ACC112 (cell line): ENCODE data around the gene ZNF564.
A peak's percentile ranks its signal among the peaks of the same experiment; 100 is the strongest.
"Not testable (repeated sequence)": the region's sequence is repeated elsewhere in the genome, so short reads cannot be mapped to it uniquely, and the experiment has no call there.

Experiments
- H2AFZ ChIP-seq: fragments of 200-600 bp; sonication (generic); one replicate; pipeline ENCODE4 v1.6.0; 2017; ENCODE audit warnings: antibody characterized with exemption, low read length; ENCODE audit not compliant: unreplicated experiment
- H3K27ac ChIP-seq: fragments of 200-600 bp; sonication (generic); 2 replicates; pipeline ENCODE4 v1.5.1; 2014; ENCODE audit warnings: low read depth, mild to moderate bottlenecking, antibody characterized with exemption, low read length, moderate library complexity
- H3K27me3 ChIP-seq: fragments of 200-600 bp; sonication (generic); 2 replicates; pipeline ENCODE4 v1.6.1; 2014; ENCODE audit warnings: mild to moderate bottlenecking, antibody characterized with exemption, low read length, moderate library complexity, mixed read lengths; ENCODE audit not compliant: insufficient read depth
- H3K36me3 ChIP-seq: fragments of 200-600 bp; sonication (generic); 2 replicates; pipeline ENCODE4 v1.6.1; 2016; ENCODE audit warnings: mild to moderate bottlenecking, antibody characterized with exemption, low read length, moderate library complexity, mixed read lengths; ENCODE audit not compliant: insufficient read depth
- H3K4me1 ChIP-seq: fragments of 200-600 bp; sonication (generic); one replicate; pipeline ENCODE4 v1.6.1; 2016; ENCODE audit warnings: low read length, mixed read lengths; ENCODE audit not compliant: insufficient read depth, unreplicated experiment, control insufficient read depth
- H3K4me3 ChIP-seq: fragments of 200-600 bp; sonication (generic); 2 replicates; pipeline ENCODE4 v1.5.1; 2014; ENCODE audit warnings: mild to moderate bottlenecking, low read depth, low read length
- H3K79me2 ChIP-seq: fragments of 200-600 bp; sonication (generic); one replicate; pipeline ENCODE4 v1.6.0; 2016; ENCODE audit warnings: low read length; ENCODE audit not compliant: control insufficient read depth, unreplicated experiment, insufficient read depth

ZNF564 gene

GRCh38 chr19:12551060-12551832 is at the start of gene ZNF564:
TSS of gene ZNF564 (minus strand) at chr19:12551482. CDS start at chr19:12551332, 150 bp downstream.
- H3K4me1 ChIP-seq, result peaks cover 6% of the 10 kb centered on the region
- no peaks in the 10 kb centered on the region for H3K27me3 ChIP-seq
- H3K27ac ChIP-seq, result peak within 1 kb of the TSS; percentile 91
- peak within 1 kb of the TSS; percentile 98 for H3K4me3 ChIP-seq
- H2AFZ ChIP-seq, result peak within 1 kb of the TSS; percentile 97
- H3K79me2 ChIP-seq, result peaks cover 23% of the 10 kb centered on the region
- peaks cover 5% of the 10 kb centered on the region; the same call in 1 of the 2 replicates for H3K36me3 ChIP-seq

DNA sequence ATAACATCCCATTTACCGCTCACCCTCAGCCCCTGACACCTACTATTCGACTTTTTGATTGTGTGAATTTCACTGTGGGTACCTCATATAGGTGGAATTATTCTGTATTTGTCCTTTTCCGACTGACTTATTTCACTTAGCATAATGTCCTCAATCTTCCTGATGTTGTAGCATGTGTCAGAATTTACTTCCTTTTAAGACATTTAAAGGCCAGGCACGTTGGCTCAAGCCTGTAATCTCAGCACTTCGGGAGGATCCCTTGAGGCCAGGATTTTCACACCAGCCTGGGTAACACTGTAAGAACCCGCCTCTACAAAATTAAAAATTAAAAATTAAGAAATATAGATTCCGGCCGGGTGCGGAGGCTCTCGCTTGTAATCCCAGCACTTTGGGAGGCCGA is 46.3 kb upstream of the ZNF564 start:
- no peaks in the 10 kb centered on the region for H3K79me2 ChIP-seq
- H3K4me3 ChIP-seq, result no peak overlapping the region
- H3K27ac ChIP-seq, result no peak overlapping the region
- H3K4me1 ChIP-seq, result no peaks in the 10 kb centered on the region
- H2AFZ ChIP-seq, result no peak overlapping the region
- no peaks in the 10 kb centered on the region for H3K27me3 ChIP-seq
- H3K36me3 ChIP-seq, result no peaks in the 10 kb centered on the region

GRCh38 chr19:12596927-12597548 is 45.8 kb upstream of the ZNF564 start:
- no peak overlapping the region for H3K27ac ChIP-seq
- no peak overlapping the region for H3K4me3 ChIP-seq
- no peaks in the 10 kb centered on the region for H3K79me2 ChIP-seq

DNA sequence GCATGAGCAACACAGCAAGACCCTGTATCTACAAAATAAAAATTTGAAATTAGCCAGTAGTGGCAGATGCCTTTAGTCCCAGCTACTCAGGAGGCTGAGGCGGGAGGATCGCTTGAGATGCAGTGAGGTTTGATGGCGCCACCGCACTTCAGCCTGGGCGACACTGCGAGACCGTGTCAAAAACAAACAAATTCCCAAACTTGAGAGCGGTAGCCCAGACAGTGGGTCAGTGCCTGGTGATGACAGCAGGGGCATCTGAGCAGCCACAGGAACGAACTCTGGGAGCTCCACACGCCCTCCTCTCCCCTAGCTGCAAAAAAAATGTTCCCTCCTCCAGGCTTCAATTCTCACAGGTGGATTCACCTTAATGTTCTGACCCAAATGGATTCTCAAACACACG is 45.2 kb upstream of the ZNF564 start:
- H2AFZ ChIP-seq, result no peak overlapping the region
- no peaks in the 10 kb centered on the region for H3K36me3 ChIP-seq
- H3K27me3 ChIP-seq, result no peaks in the 10 kb centered on the region
- H3K27ac ChIP-seq, result no peak overlapping the region
- no peaks in the 10 kb centered on the region for H3K4me1 ChIP-seq
- no peaks in the 10 kb centered on the region for H3K79me2 ChIP-seq
- no peak overlapping the region for H3K4me3 ChIP-seq

More at GRCh38 chr19:12596927-12597548, 45.8 kb upstream of the ZNF564 start:
- Histone ChIP-seq H2AFZ (no peak overlapping the region), H3K36me3 (no peaks in the 10 kb centered on the region), H3K4me1 (no peaks in the 10 kb centered on the region), H3K27me3 (no peaks in the 10 kb centered on the region)

DNA sequence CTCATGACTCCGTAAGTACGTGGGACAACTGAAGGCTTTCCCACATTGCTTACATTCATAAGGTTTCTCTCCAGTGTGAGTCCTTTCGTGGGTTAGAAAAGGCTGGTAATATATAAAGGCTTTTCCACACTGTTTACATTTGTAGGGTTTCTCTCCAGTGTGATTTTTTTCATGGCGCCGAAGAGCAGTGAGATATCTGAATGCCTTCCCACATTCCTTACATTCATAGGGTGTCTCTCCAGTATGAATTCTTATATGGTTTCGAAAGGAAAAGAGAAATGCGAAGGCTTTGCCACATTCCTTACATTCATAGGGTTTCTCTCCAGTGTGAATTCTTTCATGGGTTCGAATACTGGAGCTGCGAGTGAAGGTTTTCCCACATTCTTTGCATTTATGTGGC is 29.8 kb upstream of the ZNF564 start:
- Histone ChIP-seq H3K79me2 (no peaks in the 10 kb centered on the region), H3K27ac (no peak overlapping the region), H3K27me3 (no peaks in the 10 kb centered on the region), H3K36me3 (peaks cover 31% of the 10 kb centered on the region), H3K4me3 (no peak overlapping the region), H3K4me1 (no peaks in the 10 kb centered on the region), H2AFZ (no peak overlapping the region)

GRCh38 chr19:12580180-12580694 is 29.0 kb upstream of the ZNF564 start:
- peaks cover 31% of the 10 kb centered on the region for H3K36me3 ChIP-seq
- no peak overlapping the region for H3K27ac ChIP-seq
- no peaks in the 10 kb centered on the region for H3K27me3 ChIP-seq
- H3K4me1 ChIP-seq, result no peaks in the 10 kb centered on the region
- no peak overlapping the region for H2AFZ ChIP-seq
- no peak overlapping the region for H3K4me3 ChIP-seq
- H3K79me2 ChIP-seq, result no peaks in the 10 kb centered on the region

DNA sequence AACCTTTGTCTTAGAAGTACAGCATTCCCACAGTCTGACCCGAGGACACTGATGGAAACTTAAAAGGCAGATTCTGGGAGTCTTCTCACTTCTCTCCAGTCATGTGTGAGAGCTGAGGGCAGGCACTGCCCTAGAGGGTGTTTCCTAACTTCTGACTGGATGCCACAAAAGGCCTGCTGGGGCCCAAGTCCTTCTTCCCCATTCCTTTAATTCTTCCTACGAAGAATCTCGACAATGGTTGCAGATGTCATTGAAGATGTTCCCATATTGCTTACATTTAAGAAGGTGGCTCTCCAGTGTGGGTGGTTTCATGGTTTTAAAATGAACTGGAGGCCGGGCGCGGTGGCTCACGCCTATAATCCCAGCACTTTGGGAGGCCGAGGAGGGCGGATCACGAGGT is 27.4 kb upstream of the ZNF564 start:
- Histone ChIP-seq H3K4me3 (no peak overlapping the region), H3K27ac (no peak overlapping the region), H3K4me1 (no peaks in the 10 kb centered on the region), H3K27me3 (no peaks in the 10 kb centered on the region), H3K79me2 (no peaks in the 10 kb centered on the region), H2AFZ (no peak overlapping the region), H3K36me3 (peaks cover 31% of the 10 kb centered on the region)

DNA sequence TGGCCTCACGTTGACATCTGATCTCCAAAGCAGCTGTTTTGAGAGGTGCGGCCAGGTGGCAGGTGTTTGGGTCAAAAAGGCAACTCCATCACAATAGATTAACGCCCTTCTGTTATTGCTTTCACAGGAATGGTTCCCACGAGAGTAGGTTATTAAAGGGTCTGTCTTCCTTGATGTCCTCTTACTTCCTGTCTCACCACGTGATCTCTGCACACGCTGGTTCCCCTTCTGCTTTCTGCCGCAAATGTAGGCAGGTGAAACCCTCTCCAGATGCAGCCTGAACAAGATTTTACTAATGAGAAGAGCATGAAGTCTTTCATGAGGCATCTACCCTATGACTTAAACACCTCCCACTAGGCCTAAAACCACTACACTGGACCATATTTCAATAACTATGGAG is 22.8 kb upstream of the ZNF564 start:
- Histone ChIP-seq H3K27ac (no peak overlapping the region), H3K36me3 (peaks cover 8% of the 10 kb centered on the region; the same call in 1 of the 2 replicates), H3K4me1 (no peaks in the 10 kb centered on the region), H3K4me3 (no peak overlapping the region), H3K79me2 (no peaks in the 10 kb centered on the region), H3K27me3 (no peaks in the 10 kb centered on the region), H2AFZ (no peak overlapping the region)

DNA sequence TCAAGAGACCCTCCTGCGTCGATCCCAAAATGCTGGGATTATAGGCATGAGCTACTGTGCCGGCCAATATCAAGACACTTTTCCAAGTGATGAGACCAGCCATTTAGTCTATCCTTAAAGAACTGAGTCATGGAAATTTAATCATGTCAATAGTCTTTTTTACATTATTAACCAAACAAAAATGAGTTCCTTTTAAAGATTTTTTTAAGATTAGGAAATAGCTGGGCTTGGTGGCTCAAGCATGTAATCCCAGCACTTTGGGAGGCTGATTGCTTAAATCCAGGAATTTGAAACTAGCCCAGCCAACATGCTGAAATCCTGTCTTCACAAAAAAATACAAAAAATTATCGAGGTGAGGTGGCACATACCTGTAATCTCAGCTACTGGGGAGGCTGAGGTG is 16.7 kb upstream of the ZNF564 start:
- Histone ChIP-seq H3K79me2 (no peaks in the 10 kb centered on the region), H3K27me3 (no peaks in the 10 kb centered on the region), H3K4me1 (no peaks in the 10 kb centered on the region), H2AFZ (no peak overlapping the region), H3K27ac (no peak overlapping the region), H3K36me3 (no peaks in the 10 kb centered on the region), H3K4me3 (no peak overlapping the region)

- not testable (repeated sequence) for H3K4me3 ChIP-seq, H3K4me1 ChIP-seq, H3K27ac ChIP-seq, H3K36me3 ChIP-seq, H3K79me2 ChIP-seq, H3K27me3 ChIP-seq, H2AFZ ChIP-seq
Observed at GRCh38 chr19:12566380-12566779, 15.1 kb upstream of the ZNF564 start.
